GM12878 (cell line): ENCODE data around the gene AGRN.
"Not testable (repeated sequence)": the region's sequence is repeated elsewhere in the genome, so short reads cannot be mapped to it uniquely, and the experiment has no call there.

Source experiments
- DPF2 ChIP-seq: fragments of 450-650 bp; IDR thresholded peaks from 2 replicates; pipeline ENCODE4 v1.6.1; 2017; ENCODE audit warnings: mild to moderate bottlenecking
- HCFC1 ChIP-seq: fragments of 150-350 bp; IDR thresholded peaks from 2 replicates; pipeline ENCODE4 v1.6.1; 2014; ENCODE audit warnings: low read length
- POLR2A ChIP-seq: IDR thresholded peaks from 2 replicates; pipeline ENCODE4 v1.6.1; 2011; ENCODE audit warnings: low read depth, mild to moderate bottlenecking, low read length
- ZNF274 ChIP-seq: IDR thresholded peaks from one replicate; pipeline ENCODE4 v1.8.0; 2011; ENCODE audit not compliant: insufficient read length, insufficient read depth

DNA sequence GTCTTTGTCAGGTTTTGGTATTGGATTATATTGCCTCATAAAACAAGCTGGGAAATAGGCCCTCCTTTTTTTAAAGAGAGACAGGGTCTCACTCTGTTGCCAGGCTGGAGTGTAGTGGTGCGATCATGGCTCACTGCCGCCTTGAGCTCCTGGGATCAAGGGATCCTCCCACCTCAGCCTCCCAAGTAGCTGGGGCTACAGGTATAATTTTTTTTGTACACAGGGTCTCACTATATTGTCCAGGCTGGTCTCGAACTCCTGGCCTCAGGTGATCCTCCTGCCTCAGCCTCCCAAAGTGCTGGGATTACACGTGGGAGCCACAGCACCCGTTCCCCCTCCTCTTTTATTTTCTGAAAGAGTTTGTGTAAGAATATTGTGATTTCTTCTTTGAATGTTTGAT lies 76.2 kb downstream of the AGRN start:
- TF ChIP-seq DPF2, ZNF274, HCFC1, POLR2A: not testable (repeated sequence)
